ENCODE data around the gene DHH.

Gene DHH

DNA sequence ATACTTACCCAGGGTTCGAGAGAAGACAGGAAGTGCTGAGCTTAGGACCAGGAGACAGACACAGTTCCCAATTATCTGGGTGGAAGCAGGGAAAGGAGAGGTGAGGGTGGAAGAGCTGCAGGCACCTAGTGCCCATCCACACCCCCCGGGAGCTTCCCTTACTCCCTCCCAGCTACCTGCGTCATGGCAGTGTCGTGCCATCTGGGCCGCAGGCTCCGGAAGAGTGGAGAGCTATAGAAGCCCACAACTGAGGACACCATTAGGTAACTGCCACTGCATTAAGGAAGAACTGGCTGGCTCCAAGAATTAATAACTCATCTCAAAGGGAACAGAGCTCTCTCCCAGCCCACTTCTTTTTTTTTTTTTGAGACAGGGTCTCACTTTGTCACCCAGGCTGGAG is 5.8 kb upstream of the DHH start:
- TF ChIP-seq POLR2AphosphoS5 (IDR thresholded peaks at IDR 0.05; ENCODE audit: low read depth, low read length), result no peak
- TF ChIP-seq FOXP2 (optimal IDR thresholded peaks at IDR 0.05; ENCODE audit: borderline replicate concordance, extremely low read depth, extremely low read length, insufficient read depth), result no peak
- TF ChIP-seq REST (IDR thresholded peaks at IDR 0.05; ENCODE audit: insufficient read depth in 1 of 2, low read depth in 2 of 2, low read length in 2 of 2), result no peak
- TF ChIP-seq TAF1 (IDR thresholded peaks at IDR 0.05; ENCODE audit: borderline replicate concordance, insufficient read depth, low read length), result no peak
- TF ChIP-seq SIN3A (IDR thresholded peaks at IDR 0.05; ENCODE audit: borderline replicate concordance, insufficient read depth, low read length), result no peak

DNA sequence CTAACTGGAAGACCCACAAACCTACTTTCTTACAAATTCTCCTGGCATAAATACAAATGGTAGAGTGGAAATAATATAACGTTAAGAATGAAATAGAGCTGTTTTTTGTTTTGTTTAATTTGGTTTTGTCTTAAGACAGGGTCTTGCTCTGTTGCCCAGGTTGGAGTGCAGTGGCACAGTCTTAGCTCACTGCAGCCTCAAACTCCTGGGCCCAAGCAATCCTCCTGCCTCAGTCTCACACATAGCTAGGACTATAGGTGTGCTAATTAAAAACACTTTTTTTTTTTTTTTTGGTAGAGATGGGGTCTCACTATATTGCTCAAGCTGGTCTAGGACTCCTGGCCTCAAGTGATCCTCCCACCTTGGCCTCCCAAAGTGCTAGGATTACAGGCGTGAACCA is 4.1 kb upstream of the DHH start:
- TF ChIP-seq POLR2AphosphoS5 (IDR thresholded peaks at IDR 0.05; ENCODE audit: low read depth, low read length), result no peak
- no peak for TF ChIP-seq SIN3A (IDR thresholded peaks at IDR 0.05; ENCODE audit: borderline replicate concordance, insufficient read depth, low read length)
- TF ChIP-seq REST (IDR thresholded peaks at IDR 0.05; ENCODE audit: insufficient read depth in 1 of 2, low read depth in 2 of 2, low read length in 2 of 2), result no peak
- no peak for TF ChIP-seq FOXP2 (optimal IDR thresholded peaks at IDR 0.05; ENCODE audit: borderline replicate concordance, extremely low read depth, extremely low read length, insufficient read depth)
- TF ChIP-seq TAF1 (IDR thresholded peaks at IDR 0.05; ENCODE audit: borderline replicate concordance, insufficient read depth, low read length), result no peak

GRCh38 chr12:49098035-49098451 is 3.4 kb upstream of the DHH start:
- TF ChIP-seq FOXP2 (optimal IDR thresholded peaks at IDR 0.05; ENCODE audit: borderline replicate concordance, extremely low read depth, extremely low read length, insufficient read depth), result no peak
- TF ChIP-seq TAF1 (IDR thresholded peaks at IDR 0.05; ENCODE audit: borderline replicate concordance, insufficient read depth, low read length), result no peak
- TF ChIP-seq SIN3A (IDR thresholded peaks at IDR 0.05; ENCODE audit: borderline replicate concordance, insufficient read depth, low read length), result no peak
- no peak for TF ChIP-seq POLR2AphosphoS5 (IDR thresholded peaks at IDR 0.05; ENCODE audit: low read depth, low read length)
- no peak for TF ChIP-seq REST (IDR thresholded peaks at IDR 0.05; ENCODE audit: insufficient read depth in 1 of 2, low read depth in 2 of 2, low read length in 2 of 2)

GRCh38 chr12:49097381-49097780 is 2.8 kb upstream of the DHH start:
- no peak for TF ChIP-seq SIN3A (IDR thresholded peaks at IDR 0.05; ENCODE audit: borderline replicate concordance, insufficient read depth, low read length)
- TF ChIP-seq REST (IDR thresholded peaks at IDR 0.05; ENCODE audit: insufficient read depth in 1 of 2, low read depth in 2 of 2, low read length in 2 of 2), result no peak
- no peak for TF ChIP-seq TAF1 (IDR thresholded peaks at IDR 0.05; ENCODE audit: borderline replicate concordance, insufficient read depth, low read length)
- no peak for TF ChIP-seq FOXP2 (optimal IDR thresholded peaks at IDR 0.05; ENCODE audit: borderline replicate concordance, extremely low read depth, extremely low read length, insufficient read depth)
- no peak for TF ChIP-seq POLR2AphosphoS5 (IDR thresholded peaks at IDR 0.05; ENCODE audit: low read depth, low read length)

- TF ChIP-seq FOXP2 (optimal IDR thresholded peaks at IDR 0.05; ENCODE audit: borderline replicate concordance, extremely low read depth, extremely low read length, insufficient read depth), result no peak
These were observed 369 bp upstream of the DHH start for GRCh38 chr12:49094975-49095365.

Measured in PFSK-1 (cell line).